Keratinocyte (primary cell): ENCODE results near the gene GAST. TPM values are rescaled to one million over a fixed set of nuclear protein-coding genes. Genes with fewer than 3 reads are reported as not detected.
A peak's percentile ranks its signal among the peaks of the same experiment; 100 is the strongest.

ENCODE experiments used
- DNase-seq: peaks from one replicate; pipeline ENCODE4 v3.0.0-alpha.2; 2011; ENCODE audit warnings: low read depth, missing footprints, low spot score
- FAIRE-seq: peaks from 2 replicates; lab custom pipeline; 2011; peaks lifted over from hg19 to GRCh38; lab: Jason Lieb, UNC
- H2AFZ ChIP-seq: 2 replicates; pipeline ENCODE4 v1.6.0; 2012; ENCODE audit warnings: low read length, control low read depth, inconsistent platforms; ENCODE audit not compliant: control insufficient read depth
- H3K27ac ChIP-seq: 2 replicates; pipeline ENCODE4 v1.5.1; 2011; ENCODE audit warnings: low read length; ENCODE audit not compliant: control insufficient read depth, insufficient read depth
- H3K27me3 ChIP-seq: 3 replicates; pipeline ENCODE4 v1.6.0; 2011; ENCODE audit warnings: low read length; ENCODE audit not compliant: control insufficient read depth, insufficient read depth; ENCODE audit errors: extremely low read depth
- H3K36me3 ChIP-seq, 2 experiments: 2 replicates in 1 of 2; 3 replicates in 1 of 2; pipeline ENCODE4 v1.5.1; 2011; ENCODE audit warnings: low read length in 2 of 2, mild to moderate bottlenecking in 1 of 2; ENCODE audit not compliant: control insufficient read depth in 2 of 2, insufficient read depth in 2 of 2; ENCODE audit errors: extremely low read depth in 1 of 2
- H3K4me1 ChIP-seq: 3 replicates; pipeline ENCODE4 v1.5.1; 2011; ENCODE audit warnings: low read length; ENCODE audit not compliant: control insufficient read depth, insufficient read depth; ENCODE audit errors: extremely low read depth
- H3K4me2 ChIP-seq: 3 replicates; pipeline ENCODE4 v1.6.0; 2011; ENCODE audit warnings: low read depth, low read length; ENCODE audit not compliant: control insufficient read depth, insufficient read depth; ENCODE audit errors: extremely low read depth
- H3K4me3 ChIP-seq, 3 experiments: fragments of 200-600 bp in 1 of 3; sonication (generic) in 1 of 3; 2 replicates in 2 of 3; 3 replicates in 1 of 3; pipeline ENCODE4 v1.5.1; 2011 to 2016; ENCODE audit warnings: low read length in 3 of 3, mild to moderate bottlenecking in 3 of 3, control low read depth in 2 of 3, inconsistent platforms in 1 of 3, low read depth in 1 of 3, mixed read lengths in 1 of 3, mixed run types in 1 of 3, moderate library complexity in 1 of 3; ENCODE audit not compliant: control insufficient read depth in 2 of 3, insufficient read depth in 2 of 3; ENCODE audit errors: extremely low read depth in 1 of 3
- H3K79me2 ChIP-seq: 2 replicates; pipeline ENCODE4 v1.6.0; 2012; ENCODE audit warnings: low read length; ENCODE audit not compliant: control insufficient read depth, insufficient read depth
- H3K9ac ChIP-seq: 3 replicates; pipeline ENCODE4 v1.6.0; 2011; ENCODE audit warnings: low read length; ENCODE audit not compliant: control insufficient read depth, insufficient read depth; ENCODE audit errors: extremely low read depth
- H3K9me1 ChIP-seq: 3 replicates; pipeline ENCODE4 v1.6.0; 2011; ENCODE audit warnings: low read length; ENCODE audit not compliant: control insufficient read depth, insufficient read depth; ENCODE audit errors: extremely low read depth
- H3K9me3 ChIP-seq: 2 replicates; pipeline ENCODE4 v1.5.1; 2012; ENCODE audit warnings: low read depth, low read length; ENCODE audit not compliant: control insufficient read depth
- H4K20me1 ChIP-seq: 3 replicates; pipeline ENCODE4 v1.6.0; 2011; ENCODE audit warnings: low read length; ENCODE audit not compliant: control insufficient read depth, insufficient read depth; ENCODE audit errors: extremely low read depth
- CTCF ChIP-seq, 3 experiments: IDR thresholded peaks in 1 of 3; conservative IDR thresholded peaks in 1 of 3; optimal IDR thresholded peaks in 1 of 3; 2 replicates in 2 of 3; 3 replicates in 1 of 3; pipeline versions ENCODE3 to v1.5.1; 2011; ENCODE audit warnings: low read length in 3 of 3, mild to moderate bottlenecking in 3 of 3, moderate library complexity in 2 of 3, control low read depth in 1 of 3, inconsistent platforms in 1 of 3; ENCODE audit not compliant: insufficient read depth in 2 of 3; ENCODE audit errors: extremely low read depth in 1 of 3
- EZH2 ChIP-seq: IDR thresholded peaks from one replicate; pipeline ENCODE4 v1.6.1; 2012; ENCODE audit warnings: inconsistent platforms, mild to moderate bottlenecking, low read length, moderate library complexity
- dilution Hi-C: fragments of 300-500 bp; cut with MboI; formaldehyde crosslinking; loops from one replicate; pipeline ENCODE4 v1.7.0; 2020; ENCODE audit warnings: low sequenced_read_pairs; ENCODE audit not compliant: extremely low pct_ligation_motif_present
- polyA plus RNA-seq, 5 experiments: library from polyadenylated mRNA; depleted of rRNA in 3 of 5; stranded (reverse) in 3 of 5; stranded (forward) in 1 of 5; unstranded in 1 of 5; fragments of >200 nt; gene quantifications; 1 replicate in 1 of 5; 2 replicates in 3 of 5; 3 replicates in 1 of 5; pipeline versions ENCODE4 v1.2.1 to v1.2.3, GENCODE V29; 2011 to 2012; ENCODE audit warnings: missing spikeins in 2 of 5, low read depth in 1 of 5, low replicate concordance in 1 of 5

The GAST gene
- polyA plus RNA-seq, 1 donor (not counting 4 experiments of a cell fraction or from before 2014, with no cell fraction given), result 0.87 TPM

- TF ChIP-seq CTCF (optimal IDR thresholded peaks at IDR 0.05 in 1 of 3, IDR thresholded peaks at IDR 0.05 in 1 of 3, conservative IDR thresholded peaks at IDR 0.05 in 1 of 3; ENCODE audit: extremely low read depth in 1 of 3, insufficient read depth in 2 of 3, low read length in 3 of 3), result no peak
- no peak for TF ChIP-seq EZH2
- Histone ChIP-seq H3K9me3 (no peaks in the 10 kb centered on the region), H3K4me3 (no peak overlapping the region), H3K27ac (no peak overlapping the region), H3K4me1 (peaks cover 52% of the 10 kb centered on the region), H3K27me3 (peaks cover 33% of the 10 kb centered on the region), H3K9me1 (peaks cover 6% of the 10 kb centered on the region), H3K4me2 (peak overlapping the region; percentile 10), H3K36me3 (no peaks in the 10 kb centered on the region), H3K9ac (no peak overlapping the region), H4K20me1 (no peaks in the 10 kb centered on the region), H2AFZ (no peak overlapping the region), H3K79me2 (no peaks in the 10 kb centered on the region)
- FAIRE-seq (no peak), DNase-seq (no peak)
- dilution Hi-C loops, result no loop called here
These were observed 25.5 kb downstream of the GAST start for GRCh38 chr17:41737680-41738023.

GRCh38 chr17:41738077-41738800 lies 26.1 kb downstream of the GAST start:
- Histone ChIP-seq H2AFZ (peak overlapping the region; percentile 79), H4K20me1 (no peaks in the 10 kb centered on the region), H3K9ac (peak overlapping the region; percentile 86), H3K4me3 (no peak overlapping the region), H3K4me2 (peak overlapping the region; percentile 10), H3K27ac (peak overlapping the region; percentile 77), H3K4me1 (peaks cover 52% of the 10 kb centered on the region), H3K9me3 (no peaks in the 10 kb centered on the region), H3K36me3 (no peaks in the 10 kb centered on the region), H3K79me2 (no peaks in the 10 kb centered on the region), H3K27me3 (peaks cover 27% of the 10 kb centered on the region), H3K9me1 (peaks cover 6% of the 10 kb centered on the region)
- dilution Hi-C loops, result no loop called here
- DNase-seq, result no peak
- TF ChIP-seq CTCF (optimal IDR thresholded peaks at IDR 0.05 in 1 of 3, IDR thresholded peaks at IDR 0.05 in 1 of 3, conservative IDR thresholded peaks at IDR 0.05 in 1 of 3; ENCODE audit: extremely low read depth in 1 of 3, insufficient read depth in 2 of 3, low read length in 3 of 3), result peak; percentile 97 to 99 (median 99)
- no peak for TF ChIP-seq EZH2
- peak; percentile 74 for FAIRE-seq
